Neuronal stem cell (in vitro differentiated cells): ENCODE data around the gene FOXP2.
"Not testable (repeated sequence)": the region's sequence is repeated elsewhere in the genome, so short reads cannot be mapped to it uniquely, and the experiment has no call there.

Source experiments
- DNase-seq: peaks from one replicate; pipeline ENCODE4 v3.0.0-alpha.2; 2013; ENCODE audit warnings: low spot score
- H2AFZ ChIP-seq: one replicate; pipeline ENCODE4 v1.6.1; 2013; ENCODE audit warnings: mild to moderate bottlenecking, low read length, inconsistent platforms
- H2AK5ac ChIP-seq: 2 replicates; pipeline ENCODE4 v1.6.1; 2013; ENCODE audit warnings: low read depth, mild to moderate bottlenecking, inconsistent platforms, low read length, moderate library complexity, mixed read lengths
- H2BK120ac ChIP-seq: 2 replicates; pipeline ENCODE4 v1.6.1; 2013; ENCODE audit warnings: low read depth, mild to moderate bottlenecking, inconsistent platforms, low read length, moderate library complexity, mixed read lengths
- H2BK12ac ChIP-seq: one replicate; pipeline ENCODE4 v1.6.1; 2013; ENCODE audit warnings: low read length, inconsistent platforms
- H2BK15ac ChIP-seq: 2 replicates; pipeline ENCODE4 v1.6.1; 2013; ENCODE audit warnings: mild to moderate bottlenecking, low read length, inconsistent platforms, mixed read lengths
- H2BK5ac ChIP-seq: one replicate; pipeline ENCODE4 v1.6.1; 2013; ENCODE audit warnings: inconsistent platforms, mild to moderate bottlenecking, low read length, moderate library complexity
- H3K14ac ChIP-seq: one replicate; pipeline ENCODE4 v1.6.1; 2013; ENCODE audit warnings: low read length, inconsistent platforms
- H3K18ac ChIP-seq: 2 replicates; pipeline ENCODE4 v1.6.1; 2013; ENCODE audit warnings: low read length, inconsistent platforms
- H3K23ac ChIP-seq: 2 replicates; pipeline ENCODE4 v1.6.1; 2013; ENCODE audit warnings: low read depth, mild to moderate bottlenecking, mixed read lengths, low read length, inconsistent platforms; ENCODE audit not compliant: poor library complexity
- H3K27ac ChIP-seq: replicated peaks from 3 replicates; pipeline ENCODE4 v1.5.1; 2013; ENCODE audit warnings: low read length, inconsistent platforms
- H3K27me3 ChIP-seq, 3 experiments: 2 replicates each; pipeline ENCODE4 v1.6.1; 2013; ENCODE audit warnings: low read length in 3 of 3, mild to moderate bottlenecking in 2 of 3, inconsistent platforms in 1 of 3, low read depth in 1 of 3, mixed read lengths in 1 of 3, moderate library complexity in 1 of 3; ENCODE audit not compliant: control insufficient read depth in 3 of 3, insufficient read depth in 3 of 3
- H3K36me3 ChIP-seq, 2 donors: replicated peaks in 1 of 2; 2 replicates each; pipeline ENCODE4 v1.6.1; 2013; ENCODE audit warnings: low read length in 2 of 2; ENCODE audit not compliant: control insufficient read depth in 2 of 2, insufficient read depth in 2 of 2
- H3K4ac ChIP-seq: 2 replicates; pipeline ENCODE4 v1.6.1; 2013; ENCODE audit warnings: inconsistent platforms, mild to moderate bottlenecking, low read length, moderate library complexity
- H3K4me1 ChIP-seq, 2 donors: 1 replicate in 1 of 2; 2 replicates in 1 of 2; pipeline ENCODE4 v1.6.1; 2013; ENCODE audit warnings: low read length in 2 of 2, low read depth in 1 of 2; ENCODE audit not compliant: control insufficient read depth in 2 of 2, insufficient read depth in 1 of 2
- H3K4me2 ChIP-seq: one replicate; pipeline ENCODE4 v1.6.1; 2013; ENCODE audit warnings: mild to moderate bottlenecking, low read length, inconsistent platforms; ENCODE audit not compliant: insufficient read depth, poor library complexity, severe bottlenecking
- H3K4me3 ChIP-seq, 2 donors: 2 replicates each; pipeline ENCODE4 v1.5.1; 2013; ENCODE audit warnings: low read length in 2 of 2, mild to moderate bottlenecking in 2 of 2, inconsistent platforms in 1 of 2, moderate library complexity in 1 of 2
- H3K79me1 ChIP-seq: one replicate; pipeline ENCODE4 v1.6.1; 2013; ENCODE audit warnings: low read depth, mild to moderate bottlenecking, inconsistent platforms, low read length, moderate library complexity
- H3K9ac ChIP-seq: one replicate; pipeline ENCODE4 v1.6.1; 2013; ENCODE audit warnings: mild to moderate bottlenecking, low read depth, low read length, inconsistent platforms; ENCODE audit not compliant: poor library complexity
- H3K9me3 ChIP-seq, 2 donors: replicated peaks in 1 of 2; 2 replicates each; pipeline versions ENCODE3 to v1.6.1; 2013; ENCODE audit warnings: low read length in 2 of 2, mild to moderate bottlenecking in 2 of 2, inconsistent platforms in 1 of 2, low read depth in 1 of 2, mixed read lengths in 1 of 2, moderate library complexity in 1 of 2; ENCODE audit not compliant: control insufficient read depth in 2 of 2, insufficient read depth in 1 of 2
- H4K8ac ChIP-seq: one replicate; pipeline ENCODE4 v1.6.1; 2013; ENCODE audit warnings: low read depth, mild to moderate bottlenecking, inconsistent platforms, low read length, moderate library complexity
- H4K91ac ChIP-seq: one replicate; pipeline ENCODE4 v1.6.1; 2013; ENCODE audit warnings: low read length, low read depth, mild to moderate bottlenecking, inconsistent platforms; ENCODE audit not compliant: poor library complexity
- WGBS, 2 donors: extraction: QIAGEN DNeasy Blood & Tissue Kit; methylation state at CpG; one replicate each; pipeline ENCODE4 v1.1.7; 2013; ENCODE audit warnings: missing lambda C conversion rate in 2 of 2, mixed read lengths in 1 of 2; ENCODE audit not compliant: insufficient read length in 2 of 2, insufficient replicate concordance in 1 of 2; ENCODE audit errors: extremely low coverage in 2 of 2; 5-methylcytosine and 5-hydroxymethylcytosine counted together

FOXP2 gene

GRCh38 chr7:114440927-114441326 lies 26.3 kb downstream of the FOXP2 start:
- not testable (repeated sequence) for H3K27ac ChIP-seq, H2AFZ ChIP-seq, H4K91ac ChIP-seq, H3K23ac ChIP-seq, DNase-seq, H2BK12ac ChIP-seq, H3K27me3 ChIP-seq, H4K8ac ChIP-seq, H2AK5ac ChIP-seq, H3K18ac ChIP-seq, H3K4me2 ChIP-seq, H3K4me3 ChIP-seq, H2BK15ac ChIP-seq, H3K4ac ChIP-seq, H3K36me3 ChIP-seq, H3K9me3 ChIP-seq, H3K9ac ChIP-seq, H3K4me1 ChIP-seq, H2BK5ac ChIP-seq, H3K79me1 ChIP-seq, H2BK120ac ChIP-seq, H3K14ac ChIP-seq
- WGBS, 2 donors: no CpG with 5 or more reads among the region's 4 CpGs

DNA sequence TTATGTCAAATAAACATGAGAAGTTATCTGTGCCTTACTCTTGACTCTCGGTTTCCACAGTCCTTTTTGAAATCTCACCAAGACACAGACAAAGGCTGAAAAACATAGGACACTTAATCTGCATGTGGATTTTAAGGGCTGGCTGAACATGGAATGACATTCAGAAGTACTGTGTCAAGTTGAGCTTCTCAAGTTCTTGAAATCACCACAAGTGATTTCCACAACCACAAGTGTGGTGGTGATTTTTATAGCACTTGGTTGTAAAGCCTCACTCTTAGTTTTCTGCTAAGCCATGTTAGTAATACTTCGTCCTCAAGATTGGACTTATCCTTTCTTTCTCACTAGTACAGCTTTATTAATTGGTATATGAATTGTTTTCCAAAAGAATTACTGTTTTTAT lies 29.6 kb downstream of the FOXP2 start:
- no peak overlapping the region for H2AK5ac ChIP-seq

DNA sequence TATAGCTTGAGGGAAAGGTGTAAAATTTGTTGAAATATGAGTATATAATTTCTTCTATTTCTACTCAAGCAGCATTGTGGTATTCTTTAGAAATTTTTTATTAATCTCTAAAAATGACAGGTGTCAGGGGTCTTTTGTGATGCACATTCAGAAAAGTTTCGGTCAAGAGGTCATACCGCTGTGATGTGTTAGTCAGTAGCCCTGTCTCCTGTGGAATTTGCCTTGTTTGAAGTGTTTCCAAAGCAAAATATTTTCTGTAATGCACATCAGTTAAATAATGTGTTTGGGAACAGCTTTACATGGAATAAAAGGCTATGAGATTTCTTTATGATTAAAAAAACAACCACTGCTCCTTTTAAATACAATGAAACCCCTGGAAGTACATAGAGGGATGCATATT lies 35.8 kb downstream of the FOXP2 start:
- no peaks in the 10 kb centered on the region for H3K36me3 ChIP-seq
- H3K18ac ChIP-seq: no peak overlapping the region
- no peak overlapping the region for H2BK120ac ChIP-seq
- H2BK15ac ChIP-seq: no peak overlapping the region
- H3K4me1 ChIP-seq: peaks cover 0 to 8% of the 10 kb centered on the region in 2 donors
- no peaks in the 10 kb centered on the region for H3K79me1 ChIP-seq
- no peaks in the 10 kb centered on the region for H3K27me3 ChIP-seq
- H2AFZ ChIP-seq: no peak overlapping the region
- WGBS, 2 donors: no CpG with 5 or more reads among the region's 2 CpGs
- no peak overlapping the region for H3K27ac ChIP-seq
- H3K4ac ChIP-seq: no peak overlapping the region
- H3K4me3 ChIP-seq: no peak overlapping the region
- H4K8ac ChIP-seq: no peak overlapping the region
- no peak overlapping the region for H3K14ac ChIP-seq
- DNase-seq: no peak
- H2BK12ac ChIP-seq: no peak overlapping the region
- H3K9me3 ChIP-seq: peaks cover 0 to 3% of the 10 kb centered on the region in 2 donors
- no peak overlapping the region for H2AK5ac ChIP-seq
- H2BK5ac ChIP-seq: no peak overlapping the region
- H3K4me2 ChIP-seq: no peak overlapping the region
- no peak overlapping the region for H3K23ac ChIP-seq
- no peak overlapping the region for H3K9ac ChIP-seq
- H4K91ac ChIP-seq: no peak overlapping the region

More for the DNA sequence above, 29.6 kb downstream of the FOXP2 start:
- Histone ChIP-seq H3K14ac (no peak overlapping the region), H4K8ac (no peak overlapping the region), H2BK5ac (no peak overlapping the region), H4K91ac (no peak overlapping the region), H3K9ac (no peak overlapping the region), H3K36me3 (no peaks in the 10 kb centered on the region), H3K79me1 (no peaks in the 10 kb centered on the region), H2BK12ac (no peak overlapping the region), H2BK15ac (no peak overlapping the region), H3K27me3 (no peaks in the 10 kb centered on the region), H3K4me2 (no peak overlapping the region), H3K27ac (no peak overlapping the region), H3K9me3 (peaks cover 0 to 5% of the 10 kb centered on the region in 2 donors), H2BK120ac (no peak overlapping the region), H3K4me3 (no peak overlapping the region), H3K23ac (no peak overlapping the region), H3K18ac (no peak overlapping the region), H3K4me1 (no peaks in the 10 kb centered on the region), H2AFZ (no peak overlapping the region), H3K4ac (no peak overlapping the region)
- no peak for DNase-seq
- no CpG with 5 or more reads among the region's 2 CpGs for WGBS, 2 donors

DNA sequence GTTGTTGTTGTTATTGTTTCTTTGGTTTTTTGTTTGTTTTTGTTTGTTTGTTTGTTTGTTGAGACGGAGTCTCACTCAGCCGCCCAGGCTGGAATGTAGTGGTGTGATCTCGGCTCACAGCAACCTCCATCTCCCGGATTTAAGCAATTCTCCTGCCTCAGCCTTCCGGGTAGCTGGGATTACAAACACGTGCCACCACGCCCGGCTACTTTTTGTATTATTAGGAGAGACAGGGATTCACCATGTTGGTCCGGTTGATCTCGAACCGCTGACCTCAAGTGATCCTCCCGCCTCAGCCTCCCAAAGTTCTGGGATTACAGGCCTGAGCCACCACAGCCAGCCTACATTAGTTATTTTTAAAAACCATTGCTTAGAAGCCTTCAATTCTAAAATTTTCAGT lies 45.0 kb downstream of the FOXP2 start:
- no peak overlapping the region for H3K4me3 ChIP-seq
- H3K4me1 ChIP-seq: no peaks in the 10 kb centered on the region
- no peak overlapping the region for H2BK12ac ChIP-seq
- no peak overlapping the region for H3K23ac ChIP-seq
- no peak overlapping the region for H2BK15ac ChIP-seq
- no peak overlapping the region for H4K8ac ChIP-seq
- H2BK120ac ChIP-seq: no peak overlapping the region
- WGBS, 2 donors: no CpG with 5 or more reads among the region's 12 CpGs
- H3K4me2 ChIP-seq: no peak overlapping the region
- H3K9ac ChIP-seq: no peak overlapping the region
- H2AFZ ChIP-seq: no peak overlapping the region
- no peak overlapping the region for H4K91ac ChIP-seq
- no peak overlapping the region for H3K27ac ChIP-seq
- no peak overlapping the region for H3K4ac ChIP-seq
- H3K9me3 ChIP-seq: no peaks in the 10 kb centered on the region
- H3K27me3 ChIP-seq: no peaks in the 10 kb centered on the region
- no peak overlapping the region for H2AK5ac ChIP-seq
- H3K36me3 ChIP-seq: no peaks in the 10 kb centered on the region
- no peaks in the 10 kb centered on the region for H3K79me1 ChIP-seq
- no peak overlapping the region for H3K18ac ChIP-seq
- no peak for DNase-seq
- H3K14ac ChIP-seq: no peak overlapping the region
- no peak overlapping the region for H2BK5ac ChIP-seq
